ENCODE results near the gene ECHS1. TPM values are rescaled to one million over a fixed set of nuclear protein-coding genes. Genes with fewer than 3 reads are reported as not detected.

Gene ECHS1
- total and polyA plus RNA-seq, 2 donors (not counting 3 experiments of a cell fraction or from before 2014, with no cell fraction given): 46.2 to 108 TPM

DNA sequence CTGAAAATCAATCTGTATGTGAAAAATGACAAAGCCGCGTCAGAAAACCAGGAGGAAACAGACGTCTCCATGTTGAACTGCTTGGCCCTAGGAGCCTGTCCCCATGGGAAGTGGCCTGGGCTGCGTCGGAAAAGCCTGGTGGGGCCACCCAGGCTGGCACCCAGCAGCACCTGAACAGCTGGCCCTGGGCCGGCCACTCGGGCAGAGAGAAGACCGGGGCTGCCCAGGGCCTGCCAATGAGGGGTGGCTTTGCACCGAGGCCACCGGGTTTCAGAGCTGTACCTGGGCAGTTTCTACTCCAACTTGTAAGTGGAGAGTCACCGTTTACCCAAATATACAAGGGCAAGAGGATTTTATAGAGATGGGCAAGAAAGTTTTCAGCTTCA is 14.2 kb downstream of the ECHS1 start:
- no TSS peak for BruUV-seq (replicated peaks)

GRCh38 chr10:133358162-133358924 is 14.8 kb downstream of the ECHS1 start:
- Histone ChIP-seq H4K20me1 (replicated peaks; ENCODE audit: control insufficient read depth, extremely low read depth, insufficient read depth, low read length) (no peaks in the 10 kb centered on the region), H3K9me3 (replicated peaks; ENCODE audit: control insufficient read depth, insufficient read depth, low read length) (no peaks in the 10 kb centered on the region), H2AFZ (ENCODE audit: low read depth, low read length) (no peak overlapping the region), H3K79me2 (ENCODE audit: control insufficient read depth, insufficient read depth, low read length) (no peaks in the 10 kb centered on the region), H3K9me1 (replicated peaks; ENCODE audit: control insufficient read depth, extremely low read depth, insufficient read depth, low read length) (no peaks in the 10 kb centered on the region), H3K4me1 (ENCODE audit: control insufficient read depth, extremely low read depth, insufficient read depth, low read length) (peaks cover 3% of the 10 kb centered on the region), H3K4me3 (replicated peaks in 1 of 3; ENCODE audit: insufficient read depth in 1 of 3, low read depth in 1 of 3, low read length in 3 of 3) (no peak overlapping the region), H3K36me3 (ENCODE audit: control insufficient read depth in 2 of 2, extremely low read depth in 1 of 2, insufficient read depth in 2 of 2, low read length in 2 of 2) (peaks cover 0 to 4% of the 10 kb centered on the region in 2 experiments), H3K27ac (ENCODE audit: insufficient read depth, low read depth, low read length) (no peak overlapping the region), H3K4me2 (ENCODE audit: insufficient read depth, low read length) (no peak overlapping the region), H3K27me3 (ENCODE audit: control insufficient read depth in 2 of 2, insufficient read depth in 2 of 2, low read length in 2 of 2) (no peaks in the 10 kb centered on the region), H3K9ac (replicated peaks; ENCODE audit: extremely low read depth, insufficient read depth, low read length) (no peak overlapping the region)
- ChIA-PET POLR2A (interaction anchor here (1.0 kb wide), 1 partner anchor 15 kb away, joined by 4 read pairs; the partner anchor contains the start of gene ECHS1), CTCF (interaction anchor here (1.0 to 1.2 kb wide), 3 partner anchors 15 to 29 kb away, joined by 3 to 8 read pairs (median 3); no protein-coding TSS in a partner anchor)
- FAIRE-seq (no peak), DNase-seq (ENCODE audit: low read depth, low spot score) (no peak)
- no TSS peak for BruUV-seq (replicated peaks)
- intact Hi-C loops (cut with micrococcal nuclease): no loop called here
- TF ChIP-seq POLR2AphosphoS5 (IDR thresholded peaks at IDR 0.05; ENCODE audit: insufficient read depth, low read depth, low read length) (no peak), GATA2 (IDR thresholded peaks at IDR 0.05; ENCODE audit: insufficient read depth, insufficient read length, low read depth, low read length) (no peak), EZH2 (IDR thresholded peaks at IDR 0.05; ENCODE audit: borderline replicate concordance, low read depth, low read length, severe bottlenecking) (no peak), POLR2A (IDR thresholded peaks at IDR 0.05; ENCODE audit: low read depth, low read length) (no peak), MYC (IDR thresholded peaks at IDR 0.05; ENCODE audit: low read depth, low read length) (no peak)
- TF ChIP-seq, protein P1, sequence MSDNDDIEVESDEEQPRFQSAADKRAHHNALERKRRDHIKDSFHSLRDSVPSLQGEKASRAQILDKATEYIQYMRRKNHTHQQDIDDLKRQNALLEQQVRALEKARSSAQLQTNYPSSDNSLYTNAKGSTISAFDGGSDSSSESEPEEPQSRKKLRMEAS (IDR thresholded peaks at IDR 0.05; ENCODE audit: insufficient read depth, insufficient read length): no peak
- dilution Hi-C loops (cut with MboI; ENCODE audit: extremely low pct_ligation_motif_present, low sequenced_read_pairs): no loop called here

More for the DNA sequence above, 14.2 kb downstream of the ECHS1 start:
- TF ChIP-seq POLR2AphosphoS5 (IDR thresholded peaks at IDR 0.05; ENCODE audit: insufficient read depth, low read depth, low read length) (no peak), MYC (IDR thresholded peaks at IDR 0.05; ENCODE audit: low read depth, low read length) (no peak), POLR2A (IDR thresholded peaks at IDR 0.05; ENCODE audit: low read depth, low read length) (no peak), JUN (IDR thresholded peaks at IDR 0.05; ENCODE audit: borderline replicate concordance, insufficient read depth, insufficient read length, low read depth) (no peak), EZH2 (IDR thresholded peaks at IDR 0.05; ENCODE audit: borderline replicate concordance, low read depth, low read length, severe bottlenecking) (no peak)
- Histone ChIP-seq H3K36me3 (ENCODE audit: control insufficient read depth in 2 of 2, extremely low read depth in 1 of 2, insufficient read depth in 2 of 2, low read length in 2 of 2) (peaks cover 0 to 4% of the 10 kb centered on the region in 2 experiments), H3K27me3 (ENCODE audit: control insufficient read depth in 2 of 2, insufficient read depth in 2 of 2, low read length in 2 of 2) (no peaks in the 10 kb centered on the region), H3K4me3 (replicated peaks in 1 of 3; ENCODE audit: insufficient read depth in 1 of 3, low read depth in 1 of 3, low read length in 3 of 3) (no peak overlapping the region), H3K27ac (ENCODE audit: insufficient read depth, low read depth, low read length) (no peak overlapping the region), H3K9ac (replicated peaks; ENCODE audit: extremely low read depth, insufficient read depth, low read length) (no peak overlapping the region), H4K20me1 (replicated peaks; ENCODE audit: control insufficient read depth, extremely low read depth, insufficient read depth, low read length) (no peaks in the 10 kb centered on the region), H3K4me2 (ENCODE audit: insufficient read depth, low read length) (no peak overlapping the region), H3K9me1 (replicated peaks; ENCODE audit: control insufficient read depth, extremely low read depth, insufficient read depth, low read length) (no peaks in the 10 kb centered on the region), H3K9me3 (replicated peaks; ENCODE audit: control insufficient read depth, insufficient read depth, low read length) (no peaks in the 10 kb centered on the region), H2AFZ (ENCODE audit: low read depth, low read length) (no peak overlapping the region), H3K79me2 (ENCODE audit: control insufficient read depth, insufficient read depth, low read length) (no peaks in the 10 kb centered on the region), H3K4me1 (ENCODE audit: control insufficient read depth, extremely low read depth, insufficient read depth, low read length) (peaks cover 3% of the 10 kb centered on the region)
- POLR2A ChIA-PET: no interaction called here
- CTCF ChIA-PET: interaction anchor here (1.2 kb wide), 1 partner anchor 19 kb away, joined by 3 read pairs; no protein-coding TSS in a partner anchor
- FAIRE-seq (no peak), DNase-seq (ENCODE audit: low read depth, low spot score) (no peak)
- intact Hi-C loops (cut with micrococcal nuclease) (no loop called here), dilution Hi-C loops (cut with MboI; ENCODE audit: extremely low pct_ligation_motif_present, low sequenced_read_pairs) (no loop called here)

Data from endothelial cell of umbilical vein (primary cell).